Ishikawa (cell line): ENCODE measurements around the gene DMRTA2.

Experiments used
- CEBPB ChIP-seq: IDR thresholded peaks from 2 replicates; pipeline ENCODE4 v1.6.1; 2012
- CREB1 ChIP-seq: IDR thresholded peaks from 2 replicates; pipeline ENCODE4 v1.6.1; 2012; ENCODE audit warnings: low read depth
- EGR1 ChIP-seq: IDR thresholded peaks from 2 replicates; pipeline ENCODE4 v1.6.1; 2012
- EP300 ChIP-seq: IDR thresholded peaks from 2 replicates; pipeline ENCODE4 v1.6.1; 2012; ENCODE audit warnings: borderline replicate concordance
- RAD21 ChIP-seq: IDR thresholded peaks from 2 replicates; pipeline ENCODE4 v1.6.1; 2012; ENCODE audit warnings: low read depth
- REST ChIP-seq: IDR thresholded peaks from 2 replicates; pipeline ENCODE4 v1.6.1; 2012; ENCODE audit warnings: low read depth, mild to moderate bottlenecking
- TEAD4 ChIP-seq: IDR thresholded peaks from 2 replicates; pipeline ENCODE4 v1.6.1; 2012

- no peak for TF ChIP-seq EP300
- TF ChIP-seq REST = no peak
- TF ChIP-seq CREB1 = no peak
- TF ChIP-seq EGR1 = no peak
- no peak for TF ChIP-seq RAD21
- TF ChIP-seq TEAD4 = no peak
- no peak for TF ChIP-seq CEBPB
Measured at GRCh38 chr1:50425376-50426107, 2.3 kb upstream of the DMRTA2 start.
